ENCODE measurements around the gene S100A5.

The S100A5 gene

DNA sequence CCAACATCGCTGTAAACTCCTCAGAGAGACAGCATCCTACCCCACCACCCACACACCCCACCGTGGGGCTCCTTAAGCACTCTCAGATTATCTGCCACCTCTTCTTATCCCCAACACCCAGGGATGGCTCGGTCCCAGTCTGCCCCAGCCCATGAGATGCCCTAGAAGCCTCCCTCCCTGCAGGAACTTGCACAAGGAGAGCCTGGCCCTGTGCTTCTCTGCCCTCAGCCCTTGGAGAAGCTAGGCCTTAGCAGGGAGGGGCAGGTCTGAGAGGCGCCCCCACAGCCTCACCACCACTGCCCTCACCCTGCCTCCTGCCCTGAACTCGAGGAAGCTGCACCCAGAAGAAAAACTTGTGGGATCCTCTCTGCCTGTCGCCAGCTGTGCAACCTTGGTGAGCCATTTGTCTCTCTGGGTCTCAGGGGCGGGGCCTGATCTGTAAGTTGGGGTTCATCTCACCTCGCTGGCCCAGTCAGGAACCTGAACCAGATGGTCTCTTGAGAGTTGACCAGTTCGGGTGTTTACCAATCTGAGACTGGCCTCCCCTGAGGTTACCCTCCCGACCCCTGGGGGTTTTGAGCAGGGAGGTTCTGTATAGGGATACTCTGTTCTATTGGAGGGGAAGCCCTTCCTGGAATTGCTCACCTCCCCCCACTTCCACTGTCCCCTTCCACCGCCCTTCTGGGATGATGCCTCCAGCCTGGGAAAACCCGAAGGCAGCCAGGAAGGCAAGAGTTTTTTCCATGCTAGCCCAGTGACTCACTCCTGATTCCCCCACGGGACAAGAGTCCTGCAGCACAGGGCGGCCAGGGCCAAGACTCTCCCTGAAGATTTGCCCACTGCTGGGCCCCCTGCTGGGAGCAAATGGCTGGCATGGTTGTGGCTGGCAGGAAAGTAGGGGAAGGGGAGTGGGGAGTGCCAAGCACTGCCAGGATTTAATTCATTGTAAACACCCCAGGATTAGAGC, 8.3 kb upstream of the S100A5 start, which contains the start of gene S100A3:
TSS of gene S100A3 (minus strand) at position 537 of the 967 bp plus-strand sequence. CDS start 773 bp downstream, outside the sequence.
- no peak for DNase-seq (ENCODE audit: low read depth in 2 of 3, low spot score in 1 of 3)

DNA sequence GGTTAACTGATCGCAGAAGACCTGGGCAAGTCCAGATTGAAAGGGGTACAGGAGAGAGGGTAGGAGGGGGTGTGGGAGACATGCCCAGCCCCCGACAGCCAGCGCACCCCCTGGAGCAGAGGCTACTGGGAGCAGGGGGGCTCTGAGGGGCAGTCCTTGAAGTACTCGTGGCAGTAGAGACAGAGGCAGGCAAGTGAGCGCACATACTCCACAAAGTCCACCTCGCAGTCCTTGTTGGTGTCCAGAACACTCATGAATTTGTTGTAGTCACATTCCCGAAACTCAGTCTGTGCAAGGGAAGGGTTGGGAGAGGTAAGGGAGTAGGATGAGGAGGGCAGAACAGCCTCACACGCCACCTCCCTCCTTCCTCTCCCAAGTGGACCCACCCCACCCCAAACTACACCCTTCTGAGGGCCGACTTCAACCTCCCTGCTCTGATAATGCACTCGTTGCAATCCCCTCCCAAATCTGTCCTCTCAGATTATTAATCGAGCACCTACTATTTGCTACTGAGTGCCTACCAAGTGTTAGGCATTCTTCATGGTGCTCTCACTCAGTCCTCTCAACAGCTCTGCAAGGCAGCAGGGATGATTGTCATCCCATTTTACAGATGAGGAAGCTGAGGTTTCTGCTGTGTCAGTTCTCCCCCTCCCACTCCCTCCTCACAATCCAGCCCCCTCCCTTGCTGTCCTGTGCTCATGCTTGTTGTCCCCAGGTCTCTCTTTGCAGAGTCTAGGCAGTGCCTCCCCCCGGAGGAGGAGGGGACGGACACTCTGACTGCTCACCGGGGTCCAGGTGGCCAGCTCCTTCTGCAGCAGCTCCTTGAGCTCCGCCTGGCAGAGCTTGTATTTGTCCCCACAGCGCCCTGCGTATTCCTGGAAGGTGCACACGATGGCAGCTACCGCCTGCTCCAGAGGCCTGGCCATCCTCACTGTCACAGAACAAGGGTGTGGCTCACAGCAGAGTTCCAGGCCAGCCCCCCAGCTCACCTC, 7.1 kb upstream of the S100A5 start:
- no peak for DNase-seq (ENCODE audit: low read depth in 2 of 3, low spot score in 1 of 3)

DNA sequence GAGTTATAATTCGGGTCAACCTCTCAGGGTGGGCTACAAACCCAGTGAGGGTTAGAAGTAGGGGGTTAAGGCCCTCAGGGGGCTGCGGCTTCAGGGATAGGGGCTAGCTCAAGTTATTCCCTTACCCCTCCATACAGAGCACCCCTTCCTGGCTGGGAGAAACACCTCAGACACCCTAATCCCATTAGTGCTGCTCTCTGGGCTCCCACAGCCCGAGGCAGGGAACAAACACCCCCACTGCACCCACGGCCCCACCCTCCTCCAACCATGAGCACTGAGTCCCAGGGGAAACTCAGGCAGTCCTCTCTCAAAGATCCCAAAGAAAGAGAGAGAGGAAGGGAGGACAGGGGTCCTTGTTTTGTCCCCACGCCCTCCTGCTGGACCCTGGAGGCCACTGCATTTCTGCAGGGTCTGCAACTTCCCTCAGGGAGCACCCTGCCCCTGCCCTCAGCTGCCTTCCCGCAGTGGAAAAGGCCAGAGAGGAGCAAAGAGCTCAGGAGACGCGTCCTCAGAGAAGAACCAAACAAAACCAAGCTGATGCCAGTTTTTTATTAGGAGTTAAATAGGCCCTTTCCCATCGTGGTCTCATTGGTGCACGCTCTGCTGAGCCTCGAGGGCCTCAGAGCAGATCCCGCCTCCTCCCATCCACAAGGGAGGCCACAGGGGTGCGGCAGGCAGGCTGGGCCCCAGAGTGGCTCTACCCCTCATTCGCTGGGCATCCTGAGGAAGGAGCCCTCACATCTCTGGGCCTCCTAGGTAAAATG, 6.2 kb upstream of the S100A5 start:
- DNase-seq (ENCODE audit: low read depth in 2 of 3, low spot score in 1 of 3): no peak

DNA sequence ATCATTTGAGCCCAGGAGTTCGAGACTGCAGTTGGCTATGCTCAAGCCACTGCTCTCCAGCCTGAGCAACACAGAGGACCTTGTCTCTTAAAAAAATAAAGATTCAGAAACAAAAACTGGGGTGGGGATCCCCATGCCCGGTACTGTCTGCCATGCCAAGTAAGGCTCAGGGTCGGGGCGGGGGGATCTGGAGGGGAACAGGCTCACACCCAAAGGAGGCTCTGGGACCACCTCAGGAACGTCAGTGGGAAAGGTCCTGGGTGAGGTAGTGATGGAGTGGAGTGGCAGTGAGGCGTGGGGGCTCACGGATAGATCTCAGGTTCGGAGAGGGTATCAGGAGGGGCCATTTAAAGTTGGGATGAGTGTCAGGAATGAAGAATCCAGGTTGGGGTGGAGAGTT, 5.6 kb upstream of the S100A5 start:
- no peak for DNase-seq (ENCODE audit: low read depth in 2 of 3, low spot score in 1 of 3)

DNA sequence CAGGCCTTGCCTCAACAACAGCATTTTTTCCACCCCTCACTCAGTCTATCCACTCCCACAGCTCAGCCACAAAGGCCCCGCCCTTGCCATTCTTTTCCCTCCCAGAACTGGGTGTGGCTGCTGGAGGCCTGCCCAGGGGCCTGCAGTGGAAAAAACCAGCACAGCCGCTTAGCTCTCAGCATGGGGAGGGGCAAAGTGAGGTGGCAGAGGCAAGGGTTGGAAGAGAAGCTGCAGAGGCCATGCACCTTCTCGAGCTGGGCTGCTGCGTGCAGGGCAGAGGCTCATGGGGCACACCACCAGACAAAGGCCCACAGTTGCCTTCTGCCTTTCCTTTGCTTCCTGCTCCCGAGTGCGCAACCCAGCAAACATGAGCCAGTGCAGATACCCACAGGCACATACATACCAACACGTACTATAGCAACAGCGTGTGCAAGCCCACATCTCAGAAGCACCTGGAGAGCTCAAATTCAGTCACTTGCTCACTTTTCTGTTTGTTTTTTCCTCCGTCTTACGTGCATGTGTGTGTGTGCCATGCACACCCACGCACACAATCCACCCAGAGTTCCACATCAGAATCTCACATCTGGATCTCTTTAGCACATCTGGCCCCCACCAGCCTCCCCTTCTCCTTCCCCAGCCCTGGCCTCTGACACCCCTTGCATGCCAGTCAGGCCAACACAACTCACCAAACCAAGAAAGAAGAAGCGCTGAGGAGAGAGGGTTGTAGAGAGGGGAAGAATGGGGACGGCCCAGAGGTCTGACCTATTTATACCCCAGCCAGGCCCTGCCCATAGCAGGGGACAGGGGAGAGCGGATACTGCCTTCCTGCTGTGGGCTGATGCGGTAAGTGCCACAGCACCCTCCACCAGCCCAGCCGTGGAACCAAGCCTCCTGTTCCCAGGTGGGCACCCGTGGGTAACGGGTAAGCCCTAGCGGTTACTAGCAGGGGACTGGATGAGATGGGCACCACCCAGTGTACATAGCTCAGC, 4.6 kb upstream of the S100A5 start, which contains the start of gene S100A4:
TSS of gene S100A4 (minus strand) at position 740 of the 989 bp plus-strand sequence. CDS start 1,012 bp downstream, outside the sequence.
- DNase-seq (ENCODE audit: low read depth in 2 of 3, low spot score in 1 of 3): peak; percentile 91 to 94 (median 91)

DNA sequence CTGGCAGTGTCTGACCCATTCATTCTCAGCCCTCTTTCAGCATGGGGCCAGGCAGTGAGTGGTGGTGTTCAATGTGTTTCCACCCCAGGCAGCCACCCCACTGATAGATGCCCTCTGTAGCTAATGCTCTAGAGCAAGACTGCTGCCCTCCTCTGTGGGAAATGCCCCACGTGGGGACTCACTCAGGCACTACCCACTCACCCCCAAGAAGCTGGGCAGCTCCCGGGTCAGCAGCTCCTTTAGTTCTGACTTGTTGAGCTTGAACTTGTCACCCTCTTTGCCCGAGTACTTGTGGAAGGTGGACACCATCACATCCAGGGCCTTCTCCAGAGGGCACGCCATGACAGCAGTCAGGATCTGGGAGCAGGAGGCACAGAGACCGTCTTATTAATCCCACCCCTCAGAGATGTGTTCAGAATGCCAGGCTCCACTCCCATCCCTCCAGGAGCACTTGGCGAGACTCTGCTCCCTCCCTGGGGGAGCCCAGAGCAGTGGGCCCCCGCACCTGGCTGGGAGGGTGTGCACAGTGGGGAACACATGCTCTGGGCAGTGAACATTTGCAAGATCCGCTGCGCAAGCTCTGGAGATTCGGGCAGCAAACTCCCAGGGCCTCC, 3.8 kb upstream of the S100A5 start:
- DNase-seq (ENCODE audit: low read depth in 2 of 3, low spot score in 1 of 3): no peak

DNA sequence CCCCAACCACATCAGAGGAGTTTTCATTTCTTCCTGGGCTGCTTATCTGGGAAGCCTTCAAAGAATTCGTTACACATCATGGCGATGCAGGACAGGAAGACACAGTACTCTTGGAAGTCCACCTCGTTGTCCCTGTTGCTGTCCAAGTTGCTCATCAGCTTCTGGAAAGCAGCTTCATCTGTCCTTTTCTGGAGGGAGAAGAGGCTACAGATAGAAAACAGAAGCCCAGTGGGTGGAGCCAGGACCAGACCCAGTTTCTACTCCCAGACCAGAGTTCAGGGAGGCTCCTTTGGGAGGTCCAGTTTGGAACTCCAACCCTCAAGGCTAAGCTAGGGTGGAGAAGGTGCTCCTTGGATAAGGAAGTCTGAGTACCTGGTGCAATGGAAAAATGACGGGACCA, 3.0 kb upstream of the S100A5 start:
- DNase-seq (ENCODE audit: low read depth in 2 of 3, low spot score in 1 of 3): no peak

DNA sequence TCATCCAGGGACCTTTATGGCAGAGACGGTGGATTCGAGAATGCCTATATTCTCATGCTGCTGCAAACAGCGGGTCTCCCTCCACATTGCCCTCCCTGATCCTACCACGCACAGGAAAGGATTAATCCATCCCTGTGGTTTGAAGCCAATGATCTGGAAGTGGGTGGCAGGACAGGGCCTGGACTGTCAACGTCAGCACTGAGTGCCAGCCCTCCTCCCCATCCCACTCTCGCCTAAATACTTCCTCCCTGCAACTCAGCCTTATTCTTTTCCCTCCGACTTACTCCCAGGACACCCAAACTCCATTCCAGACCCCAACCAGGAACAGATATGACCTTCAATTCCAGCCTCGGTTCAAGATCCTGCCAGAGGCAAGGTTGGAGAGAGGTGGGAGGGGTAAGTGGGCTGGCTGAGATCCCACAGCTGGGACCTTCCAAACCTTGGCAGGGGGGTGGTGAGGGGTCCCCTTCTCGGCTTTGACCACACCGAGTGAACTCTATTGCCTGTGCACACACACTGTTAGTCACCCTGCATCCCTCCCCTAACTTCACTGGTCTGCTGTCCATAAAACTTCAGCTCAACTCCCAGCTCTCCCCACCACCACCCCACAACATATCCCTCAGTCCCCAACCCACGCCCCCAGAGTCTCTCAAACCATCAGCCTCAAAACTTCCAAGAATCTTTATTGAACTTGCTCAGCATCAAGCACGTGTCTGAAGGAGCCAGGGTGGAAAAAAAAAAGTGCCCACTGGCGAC, 2.4 kb upstream of the S100A5 start:
- no peak for DNase-seq (ENCODE audit: low read depth in 2 of 3, low spot score in 1 of 3)

DNA sequence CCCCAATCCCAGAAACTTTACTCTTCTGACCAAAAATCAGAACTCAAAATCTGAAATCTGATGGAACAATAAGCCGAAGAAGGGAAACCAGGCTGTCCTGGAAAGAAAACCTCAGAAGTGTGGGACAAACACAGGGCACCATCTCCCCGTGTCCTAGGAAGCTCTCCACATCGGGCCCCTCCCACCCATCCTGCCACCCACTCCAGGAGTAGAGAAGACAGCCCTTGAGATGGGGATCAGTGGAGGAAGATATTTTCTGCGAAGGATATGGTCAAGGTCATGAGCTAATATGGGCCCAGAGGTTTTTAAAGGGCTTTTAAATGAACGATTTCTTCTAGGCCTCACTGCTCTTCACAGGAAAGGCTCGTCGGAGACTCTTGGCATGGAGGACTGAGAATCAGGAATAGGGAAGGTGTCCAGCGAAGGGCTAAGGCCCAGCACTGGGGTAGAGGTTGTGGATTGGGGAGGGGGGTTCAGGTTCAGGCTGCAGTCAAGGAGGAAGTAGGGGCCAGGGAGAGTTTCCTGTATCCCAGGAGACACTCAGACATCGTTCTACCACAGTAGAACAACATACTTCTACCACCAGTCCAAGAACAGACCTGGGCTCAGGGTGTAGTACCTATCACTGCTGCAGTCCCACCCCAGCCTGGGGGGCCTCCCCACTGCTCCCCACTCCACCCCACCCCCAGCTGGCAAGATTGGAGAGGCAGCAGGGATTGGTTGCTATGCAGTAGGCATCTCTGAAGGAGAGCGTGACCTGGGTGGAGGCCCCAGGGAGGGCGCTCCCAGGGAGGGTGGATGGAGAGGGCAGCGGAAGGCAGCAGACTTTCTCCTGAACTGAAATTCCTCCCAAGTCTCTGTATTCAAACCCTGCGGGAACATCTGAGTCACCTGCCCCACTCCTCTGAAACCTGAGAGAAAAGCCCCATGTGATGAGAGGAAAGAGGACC, 1.2 kb upstream of the S100A5 start:
- no peak for DNase-seq (ENCODE audit: low read depth in 2 of 3, low spot score in 1 of 3)

DNA sequence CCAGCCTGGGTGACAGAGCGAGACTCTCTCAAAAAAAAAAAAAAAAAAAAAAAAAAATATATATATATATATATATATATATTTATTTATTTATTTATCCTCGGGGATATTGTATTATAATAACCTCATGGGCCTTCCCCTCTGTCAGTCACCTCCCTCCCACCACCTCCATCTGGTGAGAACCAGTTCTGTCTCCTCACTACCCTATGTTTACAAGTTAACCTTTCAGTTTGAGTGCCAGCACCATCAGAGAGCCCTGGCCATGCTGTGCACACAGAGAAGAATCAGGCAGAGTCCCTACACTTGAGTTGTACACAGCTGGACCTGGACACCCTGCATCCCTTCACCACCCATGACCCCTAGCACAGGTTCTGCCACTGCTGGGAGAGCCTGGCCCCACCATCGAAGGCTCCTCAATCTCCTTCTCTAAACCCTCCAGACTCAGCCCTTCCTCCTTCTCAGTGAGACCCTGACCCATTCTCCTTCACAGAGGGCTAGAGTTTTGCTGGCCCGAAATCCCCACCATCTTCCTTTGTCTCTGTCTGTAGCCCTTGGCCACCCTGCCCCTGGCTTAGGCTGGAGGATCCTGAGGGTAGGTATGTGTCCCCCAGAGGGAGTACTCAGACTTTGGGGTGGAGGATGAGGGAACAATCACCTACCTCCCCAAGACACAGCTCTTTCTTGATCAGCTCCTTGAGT, 1.2 kb downstream of the S100A5 start:
- DNase-seq (ENCODE audit: low read depth in 2 of 3, low spot score in 1 of 3): no peak

DNA sequence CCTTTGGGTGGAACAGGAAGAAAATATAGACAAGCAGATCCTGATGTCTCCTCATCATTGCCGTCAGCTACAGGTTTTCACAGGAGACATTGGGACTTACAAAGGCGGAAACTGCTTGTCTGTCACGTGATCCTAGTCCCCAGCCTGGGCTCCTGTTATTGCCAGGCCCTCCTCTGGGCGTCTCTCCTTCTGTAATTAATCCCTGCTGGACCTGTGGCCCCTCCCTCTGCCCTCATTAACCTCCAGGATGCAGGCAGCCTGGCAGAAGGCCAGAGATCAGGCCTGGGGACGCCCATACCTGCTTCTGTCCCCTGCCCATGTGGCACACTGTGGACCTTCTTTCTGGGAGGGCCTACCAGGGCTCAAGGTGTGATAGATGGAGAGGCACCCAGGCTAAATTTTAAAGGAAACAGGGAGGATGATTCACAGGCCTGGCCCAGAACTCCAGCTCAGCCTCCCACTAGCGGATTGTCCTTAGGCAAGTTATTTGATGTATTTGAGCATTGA, 2.4 kb downstream of the S100A5 start:
- DNase-seq (ENCODE audit: low read depth in 2 of 3, low spot score in 1 of 3): no peak

DNA sequence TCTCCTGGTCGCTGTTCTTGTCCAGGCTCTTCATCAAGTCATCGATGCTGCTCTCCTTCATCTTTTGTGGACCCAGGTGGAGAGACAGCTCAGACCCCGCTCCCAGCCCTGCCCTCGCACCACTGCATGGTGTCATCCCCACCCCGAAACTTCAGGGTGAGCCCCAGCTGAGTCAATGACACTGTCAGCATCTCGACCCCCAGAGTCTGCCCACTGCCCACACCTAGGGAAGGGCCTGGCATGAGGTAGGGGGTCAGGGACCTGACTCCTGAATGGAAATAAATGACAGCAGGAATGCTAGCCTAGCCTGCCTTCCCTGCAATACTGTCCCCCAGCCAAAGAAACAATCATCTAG, 3.4 kb downstream of the S100A5 start:
- no peak for DNase-seq (ENCODE audit: low read depth in 2 of 3, low spot score in 1 of 3)

DNA sequence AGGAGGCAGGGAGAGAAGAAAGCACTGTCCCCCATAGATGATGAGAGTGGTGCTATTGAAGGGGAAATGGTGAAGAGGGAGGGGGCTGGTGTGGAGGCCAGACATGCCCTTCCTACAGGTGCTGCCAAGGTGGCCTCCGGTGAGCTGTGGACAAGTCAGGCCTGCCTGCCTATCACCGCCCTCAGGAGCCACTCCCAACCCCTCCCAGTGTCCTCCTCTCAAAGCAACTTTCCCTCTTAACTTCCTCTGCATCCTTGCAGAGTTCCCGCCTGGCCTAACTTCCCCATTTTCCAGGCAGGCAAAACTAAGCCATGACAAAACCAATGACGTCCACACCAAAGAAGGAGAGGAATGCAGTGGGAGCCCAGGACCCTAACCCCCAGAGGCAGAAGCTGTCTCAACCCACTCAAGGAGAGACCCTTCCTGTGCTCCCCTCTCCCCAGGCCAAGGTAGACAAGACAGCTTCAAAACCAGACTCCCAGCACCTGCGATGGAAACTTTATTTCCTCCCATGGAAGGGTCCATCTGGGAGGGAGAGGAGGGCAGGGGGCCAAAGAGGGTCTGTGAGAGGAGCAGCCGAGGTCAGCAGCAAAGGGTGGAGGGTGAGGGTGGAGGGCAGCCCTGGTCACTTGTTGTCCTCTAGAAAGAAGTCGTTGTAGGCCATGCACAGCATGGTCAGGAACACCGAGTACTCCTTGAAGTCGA, 3.9 kb downstream of the S100A5 start:
- DNase-seq (ENCODE audit: low read depth in 2 of 3, low spot score in 1 of 3): no peak

DNA sequence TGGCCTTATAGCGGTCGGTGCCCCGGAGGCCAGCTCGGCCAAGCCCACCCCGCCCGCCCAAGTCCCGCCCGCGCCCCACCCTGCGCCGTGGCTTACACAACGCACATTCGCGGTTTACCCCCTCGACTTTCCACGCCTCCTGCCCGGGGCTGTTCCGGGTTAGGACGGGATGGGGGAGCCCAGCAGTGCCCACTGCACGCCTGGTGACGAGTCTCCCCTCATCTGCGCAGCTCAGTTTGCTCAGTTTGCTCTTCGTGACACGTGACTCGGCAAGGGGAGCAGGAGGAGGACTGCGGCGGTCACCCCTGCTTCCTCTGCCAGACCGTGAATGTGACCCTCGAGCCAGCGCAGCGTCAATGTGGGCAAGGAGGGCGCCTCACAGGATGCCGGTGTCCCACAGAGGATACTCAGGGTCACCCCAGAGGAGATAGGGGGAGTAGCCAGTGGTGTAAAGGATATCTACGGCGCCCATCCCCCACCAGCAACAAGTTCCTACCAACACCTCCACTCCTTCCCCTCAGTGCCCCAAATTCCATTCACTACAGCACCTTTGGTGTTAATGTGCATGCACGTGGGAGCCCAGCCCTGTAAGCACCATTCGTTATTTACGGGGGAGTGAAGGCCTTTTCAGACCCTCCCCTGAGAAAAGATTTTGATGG, 4.6 kb downstream of the S100A5 start:
- DNase-seq (ENCODE audit: low read depth in 2 of 3, low spot score in 1 of 3): peak; percentile 47 to 67 (median 61)
